Measurements from ENCODE around the gene SNRPA1.

SNRPA1 gene

GRCh38 chr15:101306341-101307047 lies 11.4 kb upstream of the SNRPA1 start:
- H3K27ac ChIP-seq, result no peak overlapping the region
- TF ChIP-seq ZFX (IDR thresholded peaks at IDR 0.05) (no peak), CTCF (conservative IDR thresholded peaks at IDR 0.05) (no peak)

- no peak overlapping the region for H3K27ac ChIP-seq
- TF ChIP-seq CTCF (conservative IDR thresholded peaks at IDR 0.05) (no peak), ZFX (IDR thresholded peaks at IDR 0.05) (no peak)
Observed at GRCh38 chr15:101305820-101306255, 10.8 kb upstream of the SNRPA1 start.

- TF ChIP-seq CTCF (conservative IDR thresholded peaks at IDR 0.05) (no peak), ZFX (IDR thresholded peaks at IDR 0.05) (no peak)
- no peak overlapping the region for H3K27ac ChIP-seq
Observed at GRCh38 chr15:101303408-101303807, 8.4 kb upstream of the SNRPA1 start.

- no peak overlapping the region for H3K27ac ChIP-seq
- TF ChIP-seq ZFX (IDR thresholded peaks at IDR 0.05), result no peak
- no peak for TF ChIP-seq CTCF (conservative IDR thresholded peaks at IDR 0.05)
Observed at GRCh38 chr15:101296418-101297405, 1.7 kb upstream of the SNRPA1 start.

GRCh38 chr15:101295607-101296161 lies 636 bp upstream of the SNRPA1 start:
- peak overlapping the region; percentile 98 for H3K27ac ChIP-seq
- TF ChIP-seq ZFX (IDR thresholded peaks at IDR 0.05), result no peak
- TF ChIP-seq CTCF (conservative IDR thresholded peaks at IDR 0.05), result no peak

- H3K27ac ChIP-seq, result peak overlapping the region; percentile 98; the same call in 1 of the 2 replicates
- no peak for TF ChIP-seq ZFX (IDR thresholded peaks at IDR 0.05)
- no peak for TF ChIP-seq CTCF (conservative IDR thresholded peaks at IDR 0.05)
Observed at GRCh38 chr15:101293122-101293521, 1.9 kb downstream of the SNRPA1 start.
